ENCODE results near the gene AGBL1. TPM values are rescaled to one million over a fixed set of nuclear protein-coding genes. Genes with fewer than 3 reads are reported as not detected.

The AGBL1 gene
- total and polyA plus RNA-seq, 2 donors (not counting 3 experiments of a cell fraction or from before 2014, with no cell fraction given), result not detected

DNA sequence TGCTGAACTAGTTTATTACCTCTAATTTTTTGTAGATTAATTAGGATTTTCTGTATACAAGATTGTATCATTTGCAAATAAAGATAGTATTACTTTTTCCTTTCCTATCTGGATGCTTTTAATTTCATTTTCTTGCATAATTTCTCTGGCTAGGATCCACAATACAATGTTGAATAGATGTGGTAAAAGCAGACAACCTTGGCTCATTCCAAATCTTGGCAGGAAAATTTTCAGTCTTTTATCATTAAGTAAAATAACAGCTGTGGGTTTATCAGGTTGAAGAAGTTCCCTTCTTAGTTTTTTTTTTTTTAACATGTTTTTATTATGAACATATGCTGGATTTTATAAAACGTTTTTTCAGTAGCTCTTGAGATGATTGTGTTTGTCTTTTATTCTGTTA, 422.6 kb downstream of the AGBL1 start:
- no peak for FAIRE-seq
- intact Hi-C loops (cut with micrococcal nuclease), result no loop called here
- H4K20me1 ChIP-seq (replicated peaks; ENCODE audit: control insufficient read depth, extremely low read depth, insufficient read depth, low read length), result no peaks in the 10 kb centered on the region
- dilution Hi-C loops (cut with MboI; ENCODE audit: extremely low pct_ligation_motif_present, low sequenced_read_pairs), result no loop called here
- CTCF ChIA-PET, result no interaction called here
- POLR2A ChIA-PET, result no interaction called here
- DNase-seq (ENCODE audit: low read depth, low spot score), result no peak
- H3K4me2 ChIP-seq (ENCODE audit: insufficient read depth, low read length), result no peak overlapping the region
- H3K79me2 ChIP-seq (ENCODE audit: control insufficient read depth, insufficient read depth, low read length), result no peaks in the 10 kb centered on the region
- H3K9me1 ChIP-seq (replicated peaks; ENCODE audit: control insufficient read depth, extremely low read depth, insufficient read depth, low read length), result no peaks in the 10 kb centered on the region
- H2AFZ ChIP-seq (ENCODE audit: low read depth, low read length), result no peak overlapping the region
- no TSS peak for BruUV-seq (replicated peaks)
- H3K27ac ChIP-seq (ENCODE audit: insufficient read depth, low read depth, low read length), result no peak overlapping the region
- no peaks in the 10 kb centered on the region for H3K27me3 ChIP-seq (ENCODE audit: control insufficient read depth in 2 of 2, insufficient read depth in 2 of 2, low read length in 2 of 2)
- peaks cover 6% of the 10 kb centered on the region for H3K9me3 ChIP-seq (replicated peaks; ENCODE audit: control insufficient read depth, insufficient read depth, low read length)
- no peaks in the 10 kb centered on the region for H3K4me1 ChIP-seq (ENCODE audit: control insufficient read depth, extremely low read depth, insufficient read depth, low read length)
- H3K9ac ChIP-seq (replicated peaks; ENCODE audit: extremely low read depth, insufficient read depth, low read length), result no peak overlapping the region
- no peaks in the 10 kb centered on the region for H3K36me3 ChIP-seq (ENCODE audit: control insufficient read depth in 2 of 2, extremely low read depth in 1 of 2, insufficient read depth in 2 of 2, low read length in 2 of 2)
- no peak overlapping the region for H3K4me3 ChIP-seq (replicated peaks in 1 of 3; ENCODE audit: insufficient read depth in 1 of 3, low read depth in 1 of 3, low read length in 3 of 3)
- TF ChIP-seq, protein P1, sequence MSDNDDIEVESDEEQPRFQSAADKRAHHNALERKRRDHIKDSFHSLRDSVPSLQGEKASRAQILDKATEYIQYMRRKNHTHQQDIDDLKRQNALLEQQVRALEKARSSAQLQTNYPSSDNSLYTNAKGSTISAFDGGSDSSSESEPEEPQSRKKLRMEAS (IDR thresholded peaks at IDR 0.05; ENCODE audit: insufficient read depth, insufficient read length), result no peak
- no peak for TF ChIP-seq EZH2 (IDR thresholded peaks at IDR 0.05; ENCODE audit: borderline replicate concordance, low read depth, low read length, severe bottlenecking)

DNA sequence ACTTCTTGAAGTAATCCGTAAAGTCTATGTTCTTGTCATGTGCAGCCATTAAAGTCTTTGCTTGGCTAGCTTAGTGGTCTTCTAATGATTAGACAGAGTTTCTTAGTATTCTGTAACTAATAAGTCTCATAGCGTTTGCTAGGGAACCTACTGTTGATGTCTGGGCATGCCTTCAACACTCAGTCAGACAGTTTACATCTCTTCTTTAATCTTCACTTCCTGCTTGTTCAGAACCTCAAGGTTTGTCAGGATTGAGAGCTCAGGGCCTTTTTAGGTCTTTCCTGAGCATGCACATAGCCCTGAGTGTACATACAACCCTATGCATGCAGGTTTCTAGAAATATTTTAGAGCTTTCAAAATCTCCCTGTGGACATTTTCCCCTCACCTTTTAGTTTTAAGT, 426.3 kb downstream of the AGBL1 start:
- dilution Hi-C loops (cut with MboI; ENCODE audit: extremely low pct_ligation_motif_present, low sequenced_read_pairs) (no loop called here), intact Hi-C loops (cut with micrococcal nuclease) (no loop called here)
- H3K27ac ChIP-seq (ENCODE audit: insufficient read depth, low read depth, low read length), result no peak overlapping the region
- no peaks in the 10 kb centered on the region for H3K4me1 ChIP-seq (ENCODE audit: control insufficient read depth, extremely low read depth, insufficient read depth, low read length)
- H3K79me2 ChIP-seq (ENCODE audit: control insufficient read depth, insufficient read depth, low read length), result no peaks in the 10 kb centered on the region
- no peak for DNase-seq (ENCODE audit: low read depth, low spot score)
- ChIA-PET POLR2A (no interaction called here), CTCF (no interaction called here)
- H3K9me1 ChIP-seq (replicated peaks; ENCODE audit: control insufficient read depth, extremely low read depth, insufficient read depth, low read length), result no peaks in the 10 kb centered on the region
- H3K9me3 ChIP-seq (replicated peaks; ENCODE audit: control insufficient read depth, insufficient read depth, low read length), result peaks cover 5% of the 10 kb centered on the region
- no peaks in the 10 kb centered on the region for H3K27me3 ChIP-seq (ENCODE audit: control insufficient read depth in 2 of 2, insufficient read depth in 2 of 2, low read length in 2 of 2)
- H3K4me2 ChIP-seq (ENCODE audit: insufficient read depth, low read length), result no peak overlapping the region
- no peak overlapping the region for H3K9ac ChIP-seq (replicated peaks; ENCODE audit: extremely low read depth, insufficient read depth, low read length)
- H2AFZ ChIP-seq (ENCODE audit: low read depth, low read length), result no peak overlapping the region
- TF ChIP-seq, protein P1 (IDR thresholded peaks at IDR 0.05; ENCODE audit: insufficient read depth, insufficient read length), result no peak
- TF ChIP-seq POLR2AphosphoS5 (IDR thresholded peaks at IDR 0.05; ENCODE audit: insufficient read depth, low read depth, low read length), result no peak
- no peak for TF ChIP-seq EZH2 (IDR thresholded peaks at IDR 0.05; ENCODE audit: borderline replicate concordance, low read depth, low read length, severe bottlenecking)
- TF ChIP-seq JUN (IDR thresholded peaks at IDR 0.05; ENCODE audit: borderline replicate concordance, insufficient read depth, insufficient read length, low read depth), result no peak
- H4K20me1 ChIP-seq (replicated peaks; ENCODE audit: control insufficient read depth, extremely low read depth, insufficient read depth, low read length), result no peaks in the 10 kb centered on the region
- FAIRE-seq, result no peak
- H3K4me3 ChIP-seq (replicated peaks in 1 of 3; ENCODE audit: insufficient read depth in 1 of 3, low read depth in 1 of 3, low read length in 3 of 3), result no peak overlapping the region
- BruUV-seq (replicated peaks), result no TSS peak
- H3K36me3 ChIP-seq (ENCODE audit: control insufficient read depth in 2 of 2, extremely low read depth in 1 of 2, insufficient read depth in 2 of 2, low read length in 2 of 2), result no peaks in the 10 kb centered on the region

Measured in endothelial cell of umbilical vein (primary cell).